ENCODE measurements around the gene EWSR1. TPM values are rescaled to one million over a fixed set of nuclear protein-coding genes. Genes with fewer than 3 reads are reported as not detected.

The EWSR1 gene
- total and polyA plus RNA-seq, 2 donors: 175 to 236 TPM

DNA sequence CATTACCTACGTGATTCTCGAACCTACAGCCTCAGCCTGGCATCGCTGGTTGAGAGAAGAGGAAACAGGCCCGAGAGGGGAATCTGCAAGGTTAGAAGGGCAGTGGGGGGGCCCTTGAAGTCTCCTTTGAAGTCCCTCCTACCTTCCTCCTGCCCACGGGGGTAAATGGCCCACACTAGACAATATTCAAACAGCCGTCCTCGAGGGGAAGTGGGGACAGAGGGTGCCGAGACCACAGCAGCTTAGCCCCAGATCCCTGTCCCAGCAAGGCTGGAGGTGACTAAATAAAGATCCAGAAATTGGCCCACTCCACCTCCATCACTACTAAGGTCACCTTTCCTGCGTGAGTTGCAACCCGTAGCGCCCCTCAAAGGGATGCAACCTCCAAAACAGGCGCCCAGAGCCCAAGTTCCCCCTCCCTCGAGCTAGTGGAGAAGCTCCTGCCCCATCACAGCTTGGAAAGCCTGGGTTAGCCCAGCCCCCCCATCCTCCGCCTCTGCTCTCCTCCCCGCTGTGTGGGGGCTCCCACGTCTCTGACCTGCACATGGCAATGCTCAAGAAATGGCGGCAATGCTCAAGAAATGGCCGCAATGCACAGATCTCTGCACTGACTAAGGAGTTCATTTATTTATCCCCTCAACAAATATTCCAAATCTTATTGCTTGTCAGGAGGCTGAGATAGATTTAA lies 48.2 kb downstream of the EWSR1 start:
- H3K27ac ChIP-seq (ENCODE audit: low read depth in 1 of 2, low read length in 1 of 2): no peak overlapping the region
- no peaks in the 10 kb centered on the region for H3K36me3 ChIP-seq (ENCODE audit: control insufficient read depth in 2 of 2, insufficient read depth in 2 of 2, low read length in 1 of 2)
- no peak for DNase-seq (ENCODE audit: low read depth in 6 of 9, low spot score in 9 of 9)
- WGBS: 59% methylated on average over 18 of the region's 18 CpGs
- peaks cover 0 to 10% of the 10 kb centered on the region in 2 donors for H3K4me1 ChIP-seq (ENCODE audit: control insufficient read depth in 2 of 2, insufficient read depth in 2 of 2, low read length in 2 of 2)
- no peak overlapping the region for H3K4me3 ChIP-seq (ENCODE audit: low read length in 2 of 2)
- H3K27me3 ChIP-seq (ENCODE audit: control insufficient read depth in 2 of 2, insufficient read depth in 1 of 2, low read length in 1 of 2): peaks cover 59 to 63% of the 10 kb centered on the region in 2 donors
- peaks cover 4 to 5% of the 10 kb centered on the region in 2 donors for H3K9me3 ChIP-seq (ENCODE audit: control insufficient read depth in 2 of 2, insufficient read depth in 1 of 2, low read length in 1 of 2)

DNA sequence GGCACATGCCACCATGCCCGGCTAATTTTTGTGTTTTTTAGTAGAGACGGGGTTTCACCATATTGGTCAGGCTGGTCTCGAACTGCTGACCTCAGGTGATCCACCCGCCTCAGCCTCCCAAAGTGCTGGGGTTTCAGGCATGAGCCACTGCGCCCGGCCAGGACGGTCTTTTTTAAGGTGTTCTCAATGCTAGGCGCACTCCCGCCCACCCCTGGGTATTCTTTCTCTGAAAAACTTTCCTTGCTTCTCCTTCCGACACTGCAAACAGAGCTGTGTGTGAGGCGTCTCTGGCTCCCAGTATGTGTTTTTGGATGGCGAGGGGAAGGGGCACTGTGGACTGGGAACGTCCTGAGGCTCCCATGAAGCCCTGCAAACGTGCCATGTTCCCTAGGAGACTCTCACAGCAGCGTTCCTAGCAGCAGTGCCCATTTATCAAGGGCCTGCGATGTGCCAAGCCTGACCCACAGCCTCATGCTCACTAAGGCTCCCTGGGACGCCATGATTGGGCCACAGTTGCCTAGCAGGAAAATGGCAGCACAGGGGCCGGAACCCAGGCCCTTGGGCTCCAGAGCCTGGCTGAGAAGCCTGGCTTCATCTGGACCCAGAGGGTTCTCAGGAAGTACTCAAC lies 49.9 kb downstream of the EWSR1 start:
- Histone ChIP-seq H3K4me1 (ENCODE audit: control insufficient read depth in 2 of 2, insufficient read depth in 2 of 2, low read length in 2 of 2) (peaks cover 0 to 10% of the 10 kb centered on the region in 2 donors), H3K9me3 (ENCODE audit: control insufficient read depth in 2 of 2, insufficient read depth in 1 of 2, low read length in 1 of 2) (peaks cover 4% of the 10 kb centered on the region in 2 donors), H3K36me3 (ENCODE audit: control insufficient read depth in 2 of 2, insufficient read depth in 2 of 2, low read length in 1 of 2) (no peaks in the 10 kb centered on the region), H3K4me3 (ENCODE audit: low read length in 2 of 2) (no peak overlapping the region), H3K27ac (ENCODE audit: low read depth in 1 of 2, low read length in 1 of 2) (no peak overlapping the region), H3K27me3 (ENCODE audit: control insufficient read depth in 2 of 2, insufficient read depth in 1 of 2, low read length in 1 of 2) (peaks cover 45 to 48% of the 10 kb centered on the region in 2 donors)
- no peak for DNase-seq (ENCODE audit: low read depth in 6 of 9, low spot score in 9 of 9)
- WGBS: 97% methylated on average over 18 of the region's 18 CpGs

DNA sequence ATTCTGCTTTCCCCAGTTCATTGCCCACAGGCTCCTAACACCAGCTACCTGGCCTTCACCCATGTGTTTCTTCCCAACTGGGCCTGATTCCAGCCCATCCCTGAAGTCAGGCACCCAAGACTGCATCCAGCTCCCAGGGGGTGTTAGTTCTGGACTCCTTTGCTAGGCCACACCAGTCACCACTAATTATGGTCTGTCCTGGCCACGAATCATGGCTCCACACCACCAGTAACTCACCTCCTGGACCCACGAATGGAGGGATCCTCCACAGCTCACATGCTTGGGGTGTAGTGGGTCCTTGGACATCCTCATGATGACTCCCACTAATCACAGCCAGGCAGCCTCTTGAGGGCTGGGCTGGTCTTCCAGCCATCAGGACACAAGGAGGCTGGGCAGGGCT lies 51.0 kb downstream of the EWSR1 start:
- H3K4me3 ChIP-seq (ENCODE audit: low read length in 2 of 2): no peak overlapping the region
- no peaks in the 10 kb centered on the region for H3K36me3 ChIP-seq (ENCODE audit: control insufficient read depth in 2 of 2, insufficient read depth in 2 of 2, low read length in 1 of 2)
- 92% methylated on average over 2 of the region's 2 CpGs for WGBS
- no peak for DNase-seq (ENCODE audit: low read depth in 6 of 9, low spot score in 9 of 9)
- H3K27me3 ChIP-seq (ENCODE audit: control insufficient read depth in 2 of 2, insufficient read depth in 1 of 2, low read length in 1 of 2): peaks cover 33 to 37% of the 10 kb centered on the region in 2 donors
- peaks cover 0 to 6% of the 10 kb centered on the region in 2 donors for H3K4me1 ChIP-seq (ENCODE audit: control insufficient read depth in 2 of 2, insufficient read depth in 2 of 2, low read length in 2 of 2)
- no peak overlapping the region for H3K27ac ChIP-seq (ENCODE audit: low read depth in 1 of 2, low read length in 1 of 2)
- H3K9me3 ChIP-seq (ENCODE audit: control insufficient read depth in 2 of 2, insufficient read depth in 1 of 2, low read length in 1 of 2): no peaks in the 10 kb centered on the region

DNA sequence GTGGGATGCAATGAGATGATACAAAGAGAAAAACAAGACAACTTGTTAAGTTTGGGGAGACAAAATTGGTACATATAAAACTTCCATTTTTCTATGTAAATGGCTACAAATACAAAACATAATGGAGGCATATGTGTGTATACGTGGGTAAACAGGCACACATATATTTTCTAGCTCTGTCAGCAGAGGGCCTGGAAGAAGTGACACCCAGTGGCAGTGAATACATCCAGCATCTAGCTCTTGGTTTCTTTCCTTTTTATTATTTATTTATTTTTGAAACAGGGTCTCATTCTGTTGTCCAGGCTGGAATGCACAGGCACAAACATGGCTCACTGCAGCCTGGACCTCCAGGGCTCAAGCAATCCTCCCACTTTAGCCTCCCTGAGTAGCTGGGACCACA lies 52.5 kb downstream of the EWSR1 start:
- no peaks in the 10 kb centered on the region for H3K9me3 ChIP-seq (ENCODE audit: control insufficient read depth in 2 of 2, insufficient read depth in 1 of 2, low read length in 1 of 2)
- WGBS: 71% methylated on average over 1 of the region's 1 CpG
- H3K4me1 ChIP-seq (ENCODE audit: control insufficient read depth in 2 of 2, insufficient read depth in 2 of 2, low read length in 2 of 2): no peaks in the 10 kb centered on the region
- no peak overlapping the region for H3K4me3 ChIP-seq (ENCODE audit: low read length in 2 of 2)
- H3K27ac ChIP-seq (ENCODE audit: low read depth in 1 of 2, low read length in 1 of 2): no peak overlapping the region
- peaks cover 19 to 23% of the 10 kb centered on the region in 2 donors for H3K27me3 ChIP-seq (ENCODE audit: control insufficient read depth in 2 of 2, insufficient read depth in 1 of 2, low read length in 1 of 2)
- H3K36me3 ChIP-seq (ENCODE audit: control insufficient read depth in 2 of 2, insufficient read depth in 2 of 2, low read length in 1 of 2): no peaks in the 10 kb centered on the region
- DNase-seq (ENCODE audit: low read depth in 6 of 9, low spot score in 9 of 9): no peak

DNA sequence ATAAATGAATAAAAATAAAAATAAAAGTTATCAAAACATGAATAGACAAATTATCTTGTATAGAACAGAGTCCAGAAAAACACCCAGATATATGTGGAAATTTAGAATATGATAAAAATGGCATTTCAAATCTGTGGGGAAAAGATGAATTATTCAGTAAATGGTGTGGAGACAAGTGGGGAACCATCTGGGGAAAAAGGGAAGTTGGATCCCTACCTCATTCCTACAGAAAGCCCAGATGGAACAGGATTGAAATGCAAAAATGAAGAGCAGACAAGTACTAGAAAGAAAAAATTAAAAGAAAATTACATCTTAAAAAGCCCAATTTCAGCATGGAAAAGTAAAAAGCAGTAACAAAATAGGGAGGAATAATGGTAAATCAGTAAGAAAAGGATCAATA lies 55.6 kb downstream of the EWSR1 start:
- Histone ChIP-seq H3K36me3 (ENCODE audit: control insufficient read depth in 2 of 2, insufficient read depth in 2 of 2, low read length in 1 of 2) (peaks cover 12 to 22% of the 10 kb centered on the region in 2 donors), H3K27me3 (ENCODE audit: control insufficient read depth in 2 of 2, insufficient read depth in 1 of 2, low read length in 1 of 2) (no peaks in the 10 kb centered on the region), H3K27ac (ENCODE audit: low read depth in 1 of 2, low read length in 1 of 2) (no peak overlapping the region), H3K4me3 (ENCODE audit: low read length in 2 of 2) (no peak overlapping the region), H3K9me3 (ENCODE audit: control insufficient read depth in 2 of 2, insufficient read depth in 1 of 2, low read length in 1 of 2) (no peaks in the 10 kb centered on the region), H3K4me1 (ENCODE audit: control insufficient read depth in 2 of 2, insufficient read depth in 2 of 2, low read length in 2 of 2) (no peaks in the 10 kb centered on the region)
- DNase-seq (ENCODE audit: low read depth in 6 of 9, low spot score in 9 of 9): no peak

DNA sequence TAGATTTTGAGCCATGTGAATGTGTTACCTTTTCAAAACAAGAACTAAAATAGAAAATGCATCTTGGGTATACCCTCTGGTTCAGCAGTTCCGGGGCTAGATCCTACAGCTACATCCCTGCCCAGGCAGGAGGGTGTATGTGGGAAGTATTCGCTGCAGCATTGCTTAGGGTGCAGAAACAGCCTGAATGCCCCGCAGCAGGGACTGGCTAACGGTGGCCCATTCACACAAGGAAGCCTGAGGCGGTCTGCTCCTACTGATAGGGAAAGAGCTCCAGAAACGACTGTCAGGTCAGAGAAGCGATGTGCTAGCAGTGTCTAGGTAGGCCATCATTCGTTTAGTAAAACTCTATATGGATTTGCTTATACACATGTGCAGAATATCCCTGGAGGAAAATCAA lies 57.3 kb downstream of the EWSR1 start:
- H3K4me1 ChIP-seq (ENCODE audit: control insufficient read depth in 2 of 2, insufficient read depth in 2 of 2, low read length in 2 of 2): no peaks in the 10 kb centered on the region
- H3K36me3 ChIP-seq (ENCODE audit: control insufficient read depth in 2 of 2, insufficient read depth in 2 of 2, low read length in 1 of 2): peaks cover 29 to 37% of the 10 kb centered on the region in 2 donors
- no peak for DNase-seq (ENCODE audit: low read depth in 6 of 9, low spot score in 9 of 9)
- no peak overlapping the region for H3K27ac ChIP-seq (ENCODE audit: low read depth in 1 of 2, low read length in 1 of 2)
- no peaks in the 10 kb centered on the region for H3K27me3 ChIP-seq (ENCODE audit: control insufficient read depth in 2 of 2, insufficient read depth in 1 of 2, low read length in 1 of 2)
- WGBS: 92% methylated on average over 8 of the region's 8 CpGs
- no peak overlapping the region for H3K4me3 ChIP-seq (ENCODE audit: low read length in 2 of 2)
- no peaks in the 10 kb centered on the region for H3K9me3 ChIP-seq (ENCODE audit: control insufficient read depth in 2 of 2, insufficient read depth in 1 of 2, low read length in 1 of 2)

DNA sequence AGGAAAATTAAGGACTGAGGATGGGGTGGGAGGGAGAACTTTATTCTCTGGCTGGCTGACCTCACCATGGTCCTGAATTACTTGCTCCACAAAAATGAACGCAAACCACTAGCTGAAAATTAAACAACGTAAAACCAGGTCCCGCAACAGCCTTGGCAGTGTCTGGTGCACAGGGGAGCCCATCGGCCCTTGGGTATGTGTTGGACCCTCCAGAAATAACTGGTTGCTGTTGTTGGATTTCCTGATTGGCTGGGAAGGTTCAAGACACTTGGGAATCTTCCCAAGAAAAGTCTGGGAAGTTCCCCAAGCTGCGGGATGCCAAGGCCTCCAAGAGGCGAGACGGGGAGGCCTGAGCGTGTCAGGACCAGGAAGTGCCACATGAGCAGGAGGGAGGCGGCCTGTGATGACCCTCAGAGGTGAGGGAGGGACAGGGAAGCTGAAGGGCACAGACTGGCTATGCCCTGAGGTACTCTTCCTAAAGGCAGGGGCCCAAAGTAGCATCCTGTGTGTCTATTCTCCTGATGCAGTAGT lies 57.8 kb downstream of the EWSR1 start:
- H3K36me3 ChIP-seq (ENCODE audit: control insufficient read depth in 2 of 2, insufficient read depth in 2 of 2, low read length in 1 of 2): peaks cover 34 to 42% of the 10 kb centered on the region in 2 donors
- no peak overlapping the region for H3K4me3 ChIP-seq (ENCODE audit: low read length in 2 of 2)
- H3K4me1 ChIP-seq (ENCODE audit: control insufficient read depth in 2 of 2, insufficient read depth in 2 of 2, low read length in 2 of 2): no peaks in the 10 kb centered on the region
- no peaks in the 10 kb centered on the region for H3K27me3 ChIP-seq (ENCODE audit: control insufficient read depth in 2 of 2, insufficient read depth in 1 of 2, low read length in 1 of 2)
- no peak for DNase-seq (ENCODE audit: low read depth in 6 of 9, low spot score in 9 of 9)
- 90% methylated on average over 9 of the region's 9 CpGs for WGBS
- H3K27ac ChIP-seq (ENCODE audit: low read depth in 1 of 2, low read length in 1 of 2): no peak overlapping the region
- H3K9me3 ChIP-seq (ENCODE audit: control insufficient read depth in 2 of 2, insufficient read depth in 1 of 2, low read length in 1 of 2): no peaks in the 10 kb centered on the region

DNA sequence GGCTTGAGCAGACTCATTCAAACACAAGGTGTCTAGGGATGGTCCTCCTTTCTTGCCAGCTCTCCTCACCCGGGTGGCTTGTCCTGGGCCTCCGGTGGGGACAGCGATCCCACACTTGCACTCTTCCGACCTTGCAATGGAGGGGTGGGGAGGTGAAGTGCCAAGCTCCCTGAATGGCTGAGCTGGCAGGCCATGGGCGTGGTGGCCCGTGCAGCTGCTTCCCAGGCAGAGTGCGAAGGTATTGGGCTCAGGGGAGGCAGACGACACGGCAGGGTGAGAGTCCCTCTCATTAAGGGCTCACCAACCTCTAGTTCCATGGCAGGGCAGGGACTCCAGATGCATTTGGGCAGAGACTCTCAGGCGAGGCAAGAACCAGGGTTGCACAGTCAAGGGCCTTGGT lies 58.4 kb downstream of the EWSR1 start:
- Histone ChIP-seq H3K27me3 (ENCODE audit: control insufficient read depth in 2 of 2, insufficient read depth in 1 of 2, low read length in 1 of 2) (no peaks in the 10 kb centered on the region), H3K9me3 (ENCODE audit: control insufficient read depth in 2 of 2, insufficient read depth in 1 of 2, low read length in 1 of 2) (no peaks in the 10 kb centered on the region), H3K4me1 (ENCODE audit: control insufficient read depth in 2 of 2, insufficient read depth in 2 of 2, low read length in 2 of 2) (no peaks in the 10 kb centered on the region), H3K27ac (ENCODE audit: low read depth in 1 of 2, low read length in 1 of 2) (no peak overlapping the region), H3K4me3 (ENCODE audit: low read length in 2 of 2) (no peak overlapping the region), H3K36me3 (ENCODE audit: control insufficient read depth in 2 of 2, insufficient read depth in 2 of 2, low read length in 1 of 2) (peaks cover 40 to 48% of the 10 kb centered on the region in 2 donors)
- no peak for DNase-seq (ENCODE audit: low read depth in 6 of 9, low spot score in 9 of 9)
- WGBS: 98% methylated on average over 10 of the region's 10 CpGs

DNA sequence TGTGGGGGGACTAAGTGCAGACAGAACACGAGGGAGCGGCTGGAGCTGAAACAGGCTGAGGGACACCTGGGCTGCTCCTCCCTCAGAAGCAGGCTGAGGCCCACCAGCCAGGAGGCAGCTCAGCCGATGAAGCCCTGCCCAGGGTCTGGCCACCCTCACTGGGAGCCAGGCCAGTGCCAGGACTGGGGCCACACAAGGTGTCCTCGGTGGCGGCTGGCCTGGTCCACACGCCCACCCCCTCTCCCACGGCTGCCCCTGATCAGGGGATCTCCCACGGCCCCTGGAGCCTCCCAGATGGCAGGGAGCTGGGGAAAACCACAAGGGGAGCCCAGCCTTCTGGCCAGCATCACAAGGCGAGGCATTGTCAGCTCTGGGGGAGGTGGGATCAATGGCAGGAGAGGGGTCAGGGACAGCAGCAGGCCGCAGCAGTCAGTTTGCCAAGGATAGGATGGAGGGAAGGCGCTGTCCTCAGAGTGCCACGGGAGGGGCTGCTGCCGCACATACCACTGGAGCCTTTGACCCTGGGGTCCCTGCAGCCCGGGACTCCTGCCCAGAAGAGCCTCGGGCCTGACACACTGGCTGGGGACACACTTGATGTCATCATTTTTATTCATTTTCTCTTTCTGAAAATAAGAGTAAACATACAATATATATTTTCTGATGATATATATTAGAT lies 59.2 kb downstream of the EWSR1 start:
- DNase-seq (ENCODE audit: low read depth in 6 of 9, low spot score in 9 of 9): no peak
- 98% methylated on average over 15 of the region's 15 CpGs for WGBS
- Histone ChIP-seq H3K27ac (ENCODE audit: low read depth in 1 of 2, low read length in 1 of 2) (no peak overlapping the region), H3K9me3 (ENCODE audit: control insufficient read depth in 2 of 2, insufficient read depth in 1 of 2, low read length in 1 of 2) (no peaks in the 10 kb centered on the region), H3K36me3 (ENCODE audit: control insufficient read depth in 2 of 2, insufficient read depth in 2 of 2, low read length in 1 of 2) (peaks cover 45 to 54% of the 10 kb centered on the region in 2 donors), H3K4me1 (ENCODE audit: control insufficient read depth in 2 of 2, insufficient read depth in 2 of 2, low read length in 2 of 2) (no peaks in the 10 kb centered on the region), H3K27me3 (ENCODE audit: control insufficient read depth in 2 of 2, insufficient read depth in 1 of 2, low read length in 1 of 2) (no peaks in the 10 kb centered on the region), H3K4me3 (ENCODE audit: low read length in 2 of 2) (no peak overlapping the region)

All from thymus (tissue), 11 donors.